Measurements from ENCODE around the gene XRN1.
A peak's percentile ranks its signal among the peaks of the same experiment; 100 is the strongest.
"Not testable (repeated sequence)": the region's sequence is repeated elsewhere in the genome, so short reads cannot be mapped to it uniquely, and the experiment has no call there.

The XRN1 gene

GRCh38 chr3:142337994-142338393 lies 109.8 kb downstream of the XRN1 start:
- no peak for DNase-seq (ENCODE audit: low spot score)

- no peak for DNase-seq (ENCODE audit: low spot score)
These were observed 115.4 kb downstream of the XRN1 start for GRCh38 chr3:142332390-142332789.

GRCh38 chr3:142324275-142324953 lies 123.4 kb downstream of the XRN1 start:
- not testable (repeated sequence) for DNase-seq (ENCODE audit: low spot score)

- DNase-seq (ENCODE audit: low spot score): no peak
These were observed 127.9 kb downstream of the XRN1 start for GRCh38 chr3:142319912-142320311.

GRCh38 chr3:142319094-142319493 lies 128.7 kb downstream of the XRN1 start:
- DNase-seq (ENCODE audit: low spot score): no peak

GRCh38 chr3:142318331-142318730 lies 129.5 kb downstream of the XRN1 start:
- no peak for DNase-seq (ENCODE audit: low spot score)

- DNase-seq (ENCODE audit: low spot score): not testable (repeated sequence)
These were observed 131.9 kb downstream of the XRN1 start for GRCh38 chr3:142315978-142316388.

- peak; percentile 42 for DNase-seq (ENCODE audit: low spot score)
These were observed 132.8 kb downstream of the XRN1 start for GRCh38 chr3:142315083-142315482.

- DNase-seq (ENCODE audit: low spot score): no peak
These were observed 137.4 kb downstream of the XRN1 start for GRCh38 chr3:142310439-142310838.

GRCh38 chr3:142302847-142303246 lies 145.0 kb downstream of the XRN1 start:
- DNase-seq (ENCODE audit: low spot score): not testable (repeated sequence)

GRCh38 chr3:142298626-142299025 lies 149.2 kb downstream of the XRN1 start:
- no peak for DNase-seq (ENCODE audit: low spot score)

GRCh38 chr3:142296507-142296906 lies 151.3 kb downstream of the XRN1 start:
- no peak for DNase-seq (ENCODE audit: low spot score)

GRCh38 chr3:142287866-142288638 lies 159.8 kb downstream of the XRN1 start:
- DNase-seq (ENCODE audit: low spot score): no peak

- no peak for DNase-seq (ENCODE audit: low spot score)
These were observed 162.7 kb downstream of the XRN1 start for GRCh38 chr3:142285083-142285517.

GRCh38 chr3:142282503-142282902 lies 165.3 kb downstream of the XRN1 start:
- DNase-seq (ENCODE audit: low spot score): no peak

GRCh38 chr3:142281474-142281873 lies 166.4 kb downstream of the XRN1 start:
- DNase-seq (ENCODE audit: low spot score): no peak

- peak; percentile 77 for DNase-seq (ENCODE audit: low spot score)
These were observed 167.8 kb downstream of the XRN1 start for GRCh38 chr3:142279965-142280590.

GRCh38 chr3:142278451-142278850 lies 169.4 kb downstream of the XRN1 start:
- no peak for DNase-seq (ENCODE audit: low spot score)

GRCh38 chr3:142276781-142277180 lies 171.1 kb downstream of the XRN1 start:
- no peak for DNase-seq (ENCODE audit: low spot score)

- peak; percentile 29 for DNase-seq (ENCODE audit: low spot score)
These were observed 172.0 kb downstream of the XRN1 start for GRCh38 chr3:142275856-142276255.

- no peak for DNase-seq (ENCODE audit: low spot score)
These were observed 172.9 kb downstream of the XRN1 start for GRCh38 chr3:142274908-142275307.

- no peak for DNase-seq (ENCODE audit: low spot score)
These were observed 174.3 kb downstream of the XRN1 start for GRCh38 chr3:142273501-142273900.
